Pulmonary artery endothelial cell (primary cell): ENCODE measurements around the gene DAAM2. TPM values are rescaled to one million over a fixed set of nuclear protein-coding genes. Genes with fewer than 3 reads are reported as not detected.

ENCODE experiments used
- DNase-seq: peaks from one replicate; pipeline ENCODE4 v3.0.0-alpha.2; 2011; ENCODE audit warnings: low read depth, low spot score
- total RNA-seq: library from RNA; depleted of rRNA; stranded (reverse); fragments of >200 nt; gene quantifications from 2 replicates; pipeline ENCODE4 v1.2.3, GENCODE V29; 2014

The DAAM2 gene
- total RNA-seq, result 0.04 and 0.07 TPM in 2 replicates

- no peak for DNase-seq
Measured at GRCh38 chr6:39791850-39792539, at the start of gene DAAM2. DAAM2 (plus strand) TSS chr6:39792376; CDS start chr6:39856303, 63,927 bp downstream.

DNA sequence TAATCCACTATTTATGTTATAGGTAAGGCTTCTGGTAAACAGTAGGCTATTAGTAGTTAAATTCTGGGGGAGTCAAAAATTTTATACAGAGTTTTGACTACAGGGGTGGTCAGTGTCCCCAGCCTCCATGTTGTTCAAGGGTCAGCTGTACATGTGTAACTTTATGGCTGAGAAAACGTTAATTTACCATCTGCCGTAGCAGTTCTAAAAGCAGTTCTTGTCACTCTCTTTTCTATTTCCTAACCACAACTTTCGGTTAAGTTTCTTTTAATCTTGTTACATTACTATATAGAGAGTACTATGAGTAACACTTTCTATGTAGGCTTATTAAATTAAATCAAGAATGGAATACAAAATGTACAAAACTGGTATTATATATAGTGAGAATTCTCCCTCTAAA is 45.4 kb upstream of the DAAM2 start:
- no peak for DNase-seq

- no peak for DNase-seq
Measured at GRCh38 chr6:39752835-39753724, 39.1 kb upstream of the DAAM2 start.

- no peak for DNase-seq
Measured at GRCh38 chr6:39753725-39754045, 38.5 kb upstream of the DAAM2 start.

DNA sequence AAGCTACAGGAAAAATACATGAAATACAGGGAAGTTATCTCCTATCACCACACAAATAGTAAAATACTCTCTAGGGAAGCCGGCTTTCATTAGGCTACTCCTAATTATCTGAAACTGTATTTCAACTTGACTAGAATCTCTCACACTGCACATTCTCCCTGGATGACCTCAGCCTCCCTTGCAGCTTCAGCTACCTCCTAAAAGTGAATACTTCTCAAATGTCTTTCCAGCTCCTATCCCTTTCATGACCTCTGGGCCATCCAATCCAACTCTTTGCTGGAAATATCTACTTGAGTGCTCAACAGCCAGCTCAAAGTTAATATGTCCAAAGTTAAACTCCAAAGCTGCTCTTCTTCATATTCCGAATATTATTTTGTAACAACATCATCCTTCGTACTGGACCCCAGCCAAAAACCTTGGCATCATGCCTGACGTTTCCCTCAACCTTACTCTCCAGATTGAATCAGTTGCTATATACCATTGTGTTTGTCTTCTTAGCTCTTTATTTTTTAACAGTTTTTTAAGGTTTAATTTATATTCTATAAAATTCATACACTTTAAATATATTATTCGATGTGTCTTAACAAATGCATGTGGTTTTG is 37.6 kb upstream of the DAAM2 start:
- no peak for DNase-seq

DNA sequence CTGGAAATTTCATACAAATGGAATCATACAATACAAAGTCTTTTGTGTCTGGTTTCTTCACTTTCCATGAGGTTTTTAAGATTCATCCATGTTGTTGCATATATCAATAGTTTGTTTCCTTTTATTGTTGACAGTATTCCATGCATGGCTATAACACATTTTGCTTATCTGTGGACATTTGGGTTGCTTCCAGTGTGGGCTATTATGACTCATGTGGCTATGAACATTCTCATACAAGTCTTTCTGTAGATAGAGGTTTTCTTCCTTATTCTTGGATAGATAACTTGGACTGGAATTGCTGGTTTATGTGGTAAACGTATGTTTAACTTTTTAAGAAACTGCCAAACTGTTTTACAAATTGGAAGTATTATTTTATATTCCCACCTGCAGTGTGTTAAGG is 36.9 kb upstream of the DAAM2 start:
- DNase-seq, result no peak

DNA sequence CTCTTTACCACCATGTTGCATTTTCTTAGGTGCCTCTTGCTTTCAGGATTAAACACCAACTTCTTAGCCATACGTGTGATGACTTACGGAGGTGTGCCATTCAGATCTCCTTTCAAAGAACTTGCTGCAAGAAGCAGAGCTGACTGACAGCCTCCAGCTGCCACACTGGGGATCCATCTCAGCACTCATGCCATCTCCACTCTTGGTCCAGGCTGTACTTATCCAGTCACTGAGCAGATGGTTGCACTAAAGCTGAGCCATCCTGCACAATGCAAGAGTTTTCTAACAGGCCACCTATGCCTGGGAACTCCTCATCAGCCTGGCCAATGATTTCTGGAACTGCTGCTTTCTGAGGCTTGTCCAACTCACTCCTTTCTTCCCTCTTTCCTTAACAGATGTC is 35.6 kb upstream of the DAAM2 start:
- no peak for DNase-seq

DNA sequence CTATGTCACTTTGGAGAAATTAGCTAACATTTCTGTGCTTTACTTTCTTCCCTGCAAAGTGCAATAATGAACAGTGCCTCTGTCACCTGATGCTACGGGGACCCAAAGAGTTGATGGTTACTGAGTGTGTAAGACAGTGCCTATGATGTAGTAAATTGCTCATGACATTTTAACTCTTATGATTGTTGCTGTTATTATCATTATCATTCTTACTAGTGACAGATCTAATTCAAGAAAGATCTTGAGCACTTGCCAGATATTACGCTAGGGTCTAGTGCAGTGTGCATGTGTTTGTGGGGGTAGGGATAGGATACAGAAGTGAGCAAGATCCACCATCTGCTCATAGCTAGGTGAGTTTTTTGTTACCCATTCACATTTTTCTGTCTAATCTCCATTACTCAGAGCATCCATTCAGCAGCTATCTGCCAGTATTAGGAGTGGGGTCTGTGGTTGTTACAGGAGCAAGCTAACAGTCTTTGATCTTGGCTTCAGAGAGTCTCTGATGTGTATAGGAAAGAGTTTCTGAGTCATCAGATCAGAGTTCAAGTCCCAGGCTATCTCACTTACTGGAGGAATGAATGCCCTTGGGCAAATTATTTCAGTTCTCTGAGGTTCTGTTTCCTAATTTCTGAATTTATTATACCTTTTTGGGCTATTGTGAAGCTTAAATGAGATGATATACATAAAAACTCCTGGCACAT is 33.1 kb upstream of the DAAM2 start:
- no peak for DNase-seq

GRCh38 chr6:39760226-39760952 is 31.8 kb upstream of the DAAM2 start:
- DNase-seq, result no peak

DNA sequence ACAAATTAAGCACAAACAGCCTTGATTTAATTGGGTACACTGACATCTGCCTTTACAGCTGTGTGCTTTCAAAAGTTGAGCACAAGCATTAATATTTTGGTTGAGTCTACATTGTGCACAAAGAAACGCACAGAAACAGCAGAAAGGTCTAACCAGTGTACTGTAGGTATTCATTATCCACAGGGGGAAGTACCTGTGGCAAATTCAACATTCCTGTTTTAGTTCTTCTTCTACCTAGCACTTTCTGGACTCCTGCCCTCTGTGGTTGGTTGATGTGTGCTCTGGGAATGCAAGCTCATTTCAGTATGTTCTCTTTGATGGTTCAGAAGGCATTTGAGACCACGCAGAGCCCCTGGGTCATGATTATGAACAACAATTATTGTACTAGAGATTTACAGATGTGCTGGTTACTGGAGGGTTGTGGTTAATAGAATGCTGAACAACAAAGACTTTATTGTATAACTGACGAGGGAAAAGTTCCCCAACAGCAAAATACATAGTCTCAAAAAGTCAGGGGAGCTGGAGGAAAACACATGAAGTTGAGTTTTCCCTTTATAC is 26.6 kb upstream of the DAAM2 start:
- DNase-seq, result no peak

DNA sequence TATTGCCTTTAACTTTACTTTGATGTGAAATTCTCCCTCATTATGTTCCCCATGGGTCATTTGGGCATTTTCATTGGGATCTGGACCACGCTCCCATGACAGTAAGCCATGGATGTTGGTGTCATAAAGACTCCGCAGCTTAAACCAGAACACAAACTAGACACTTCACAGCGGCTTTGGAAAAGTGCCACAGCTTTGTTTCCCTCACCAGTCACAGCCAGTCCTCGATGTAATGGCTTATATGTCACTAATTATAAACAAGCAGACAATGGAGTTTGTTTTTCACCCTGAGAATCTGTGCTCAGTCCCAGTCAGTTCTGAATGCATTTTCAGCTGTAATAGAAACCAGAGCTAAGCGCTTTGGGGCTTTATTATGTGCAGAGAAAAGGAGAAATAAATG is 23.2 kb upstream of the DAAM2 start:
- DNase-seq, result no peak

GRCh38 chr6:39770446-39770845 is 21.7 kb upstream of the DAAM2 start:
- no peak for DNase-seq

DNA sequence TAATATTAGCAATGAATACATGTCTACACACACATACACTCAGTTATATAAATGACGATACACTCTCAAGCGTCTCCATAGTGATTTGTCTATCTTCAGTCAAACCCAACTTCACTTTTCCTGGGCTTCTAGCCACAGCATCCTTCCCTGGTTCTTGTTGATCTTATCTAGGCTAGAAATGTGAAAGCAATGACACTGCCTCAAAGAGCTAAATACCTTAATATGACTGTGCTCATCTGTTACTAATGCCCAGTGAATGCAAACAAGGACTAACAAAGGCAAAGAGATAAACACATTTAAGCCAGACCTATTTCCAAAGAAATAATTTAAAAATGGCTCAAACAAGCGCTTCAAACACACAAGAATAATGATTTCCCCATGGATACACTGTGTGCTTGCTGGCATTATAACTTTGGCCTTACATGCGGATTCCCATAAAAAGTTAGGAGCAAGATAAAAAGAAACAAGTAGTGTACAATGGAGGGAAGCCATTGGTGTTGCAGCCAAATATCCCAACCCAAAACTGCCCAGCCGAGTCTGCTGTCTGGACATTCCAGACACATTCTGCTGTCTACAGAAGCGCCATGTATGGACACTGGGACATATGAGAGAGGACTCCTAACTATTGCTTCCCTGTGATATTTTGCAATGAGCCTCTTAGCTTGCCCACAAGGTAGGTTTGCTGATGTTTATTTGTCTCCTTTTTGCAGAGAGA is 19.5 kb upstream of the DAAM2 start:
- DNase-seq, result no peak

DNA sequence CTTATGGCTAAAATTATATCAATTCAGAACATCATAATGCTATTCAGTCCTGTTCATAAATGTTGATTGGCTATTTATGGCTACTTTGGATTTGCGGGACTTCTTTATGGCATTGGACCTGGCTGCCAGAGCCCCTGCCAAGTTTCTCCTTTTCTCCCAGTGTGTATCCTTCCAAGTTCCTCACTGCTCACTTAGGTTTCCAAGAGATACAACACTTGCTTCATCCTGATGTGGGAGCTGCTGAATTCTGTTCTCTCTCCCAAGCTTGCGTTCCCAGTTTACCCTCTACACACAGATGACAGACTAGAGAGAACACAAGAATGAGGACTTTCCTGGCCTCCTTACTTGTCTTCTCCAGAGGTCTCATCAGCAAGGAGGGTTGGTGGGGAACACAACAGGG is 18.4 kb upstream of the DAAM2 start:
- no peak for DNase-seq

DNA sequence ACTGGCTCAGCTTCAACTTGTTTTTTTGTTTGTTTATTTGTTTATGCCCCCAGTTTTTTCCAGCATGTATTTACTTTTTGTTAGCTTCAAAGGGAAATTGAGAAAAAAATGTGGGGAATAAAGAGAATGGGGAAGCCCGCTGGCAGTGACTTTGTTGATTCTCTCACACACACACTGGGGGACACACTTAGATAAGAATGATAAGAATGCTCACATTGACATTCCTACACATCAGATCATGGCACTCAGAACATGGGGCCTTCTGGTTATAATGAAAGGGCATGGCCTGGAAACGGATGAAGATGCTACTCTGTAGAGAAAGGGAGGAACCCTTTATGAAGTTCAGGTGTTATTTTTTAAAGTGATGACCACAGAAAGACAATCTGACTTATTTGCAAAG is 15.6 kb upstream of the DAAM2 start:
- DNase-seq, result no peak

DNA sequence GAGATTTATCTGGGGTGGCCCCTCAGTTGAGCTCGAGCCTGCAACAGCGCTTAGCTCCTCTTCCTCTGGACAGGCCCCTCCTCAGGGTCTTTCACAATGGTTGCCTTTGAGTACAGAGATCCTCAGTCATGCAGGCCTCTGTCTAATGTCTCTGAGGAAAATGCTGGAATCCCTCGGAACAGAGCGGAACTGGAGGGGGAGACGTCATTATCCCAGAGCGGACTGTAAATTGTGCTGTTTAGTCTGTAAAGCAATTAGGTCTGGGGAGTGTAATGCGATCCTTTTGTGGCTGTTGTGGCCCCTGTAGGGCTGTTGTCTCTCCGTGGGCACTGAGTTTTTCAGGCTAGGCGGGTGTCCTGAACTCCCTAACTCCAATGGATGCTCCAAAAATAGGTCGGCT is 15.0 kb upstream of the DAAM2 start:
- DNase-seq, result no peak

DNA sequence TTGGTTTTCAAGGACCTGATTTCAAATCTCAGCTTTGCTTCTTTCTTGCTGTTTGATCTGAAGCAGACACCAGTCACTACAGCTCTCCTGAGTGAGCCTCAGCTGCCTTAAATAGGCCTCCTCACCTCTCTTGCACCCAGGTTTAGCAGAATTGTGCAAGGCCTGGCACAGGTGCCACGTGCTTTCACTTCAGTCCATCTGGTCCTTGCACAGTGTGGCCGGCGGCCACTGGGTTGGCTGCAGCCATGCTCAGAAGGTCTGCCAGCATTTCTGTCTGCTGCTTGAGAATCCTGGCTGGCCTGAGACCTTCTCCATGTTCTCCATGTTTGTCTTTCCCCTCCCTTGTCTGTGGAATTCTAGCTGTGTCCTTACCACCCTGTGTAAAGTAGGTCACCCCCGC is 14.5 kb upstream of the DAAM2 start:
- DNase-seq, result no peak

DNA sequence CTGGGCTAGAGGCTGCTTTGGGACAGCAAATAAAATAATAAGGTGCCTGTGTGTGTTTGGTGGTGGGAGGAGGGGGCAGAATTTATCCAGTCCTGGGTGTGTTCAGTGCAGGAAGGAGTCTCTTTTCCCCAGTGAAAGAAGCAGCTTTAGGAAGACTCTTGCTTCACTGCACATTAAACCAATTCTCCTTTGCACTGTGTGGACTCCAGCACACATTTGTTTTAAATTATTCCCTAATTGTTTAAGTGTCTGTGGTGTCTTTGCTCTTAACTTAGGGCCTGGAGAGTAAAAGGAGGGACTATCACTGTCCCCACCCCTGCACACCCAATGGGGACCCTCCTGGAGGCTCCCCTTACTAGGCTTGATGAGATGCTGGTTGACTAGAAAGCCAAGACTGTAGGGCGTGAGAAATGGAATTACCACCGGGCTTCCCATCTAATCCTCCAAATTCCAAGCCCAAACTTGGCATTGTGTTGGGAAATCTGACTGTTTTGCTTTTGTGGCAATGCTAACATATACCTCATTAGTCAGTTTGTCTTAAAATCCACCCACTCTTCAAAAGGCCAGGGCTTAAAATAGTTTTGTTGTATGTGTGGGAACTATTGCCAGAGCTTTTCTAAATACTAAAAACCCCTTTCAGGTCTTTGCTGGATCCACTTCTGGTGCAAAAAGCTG is 13.5 kb upstream of the DAAM2 start:
- no peak for DNase-seq

DNA sequence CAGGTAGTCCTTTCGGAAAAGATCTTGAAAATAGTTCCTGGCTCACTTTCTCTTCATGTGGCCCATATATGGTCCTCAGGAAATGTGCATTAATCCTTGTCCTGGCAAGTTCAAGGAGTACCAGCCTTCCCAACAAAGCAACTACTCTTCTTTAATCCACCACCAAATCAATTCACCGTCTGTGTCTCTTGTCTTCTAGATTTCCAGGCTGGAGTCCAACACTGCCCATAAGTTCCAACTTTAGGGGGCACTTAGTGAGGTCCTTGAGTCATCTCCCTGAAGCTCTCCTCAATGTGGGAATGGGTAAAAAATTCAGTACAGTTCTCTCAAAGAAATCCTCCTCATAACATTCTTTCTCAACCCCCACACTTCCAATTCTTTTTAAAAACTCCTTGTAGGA is 6.9 kb upstream of the DAAM2 start:
- DNase-seq, result no peak

GRCh38 chr6:39786649-39787048 is 5.5 kb upstream of the DAAM2 start:
- no peak for DNase-seq
